CD8-positive, alpha-beta memory T cell (primary cell): ENCODE measurements around the gene GRID1. TPM values are rescaled to one million over a fixed set of nuclear protein-coding genes. Genes with fewer than 3 reads are reported as not detected.
A peak's percentile ranks its signal among the peaks of the same experiment; 100 is the strongest.

Experiments
- CTCF ChIA-PET: fragments of 350-600 bp; sonication (Branson Sonifier 250); formaldehyde crosslinking; loops from one replicate; lab custom pipeline; 2021; ENCODE audit warnings: antibody characterized with exemption; lab: Charles Lee
- POLR2A ChIA-PET: fragments of 350-600 bp; sonication (Branson Sonifier 250); formaldehyde crosslinking; loops from one replicate; lab custom pipeline; 2021; ENCODE audit warnings: antibody characterized with exemption; lab: Charles Lee
- DNase-seq, 5 donors: peaks; one replicate each; pipeline versions ENCODE4 v3.0.0 to v3.0.0-alpha.2; 2020 to 2022; ENCODE audit warnings: mixed read lengths in 1 of 5
- H3K27ac ChIP-seq: one replicate; pipeline ENCODE4 v1.7.0; 2013; ENCODE audit warnings: low read depth, mild to moderate bottlenecking, low read length, moderate library complexity
- H3K27me3 ChIP-seq: 2 replicates; pipeline ENCODE4 v1.7.0; 2013; ENCODE audit warnings: low read length, mild to moderate bottlenecking; ENCODE audit not compliant: insufficient read depth, poor library complexity, severe bottlenecking
- H3K36me3 ChIP-seq: 2 replicates; pipeline ENCODE4 v1.7.0; 2013; ENCODE audit warnings: mild to moderate bottlenecking, low read length, moderate library complexity; ENCODE audit not compliant: insufficient read depth
- H3K4me1 ChIP-seq: 2 replicates; pipeline ENCODE4 v1.7.0; 2013; ENCODE audit warnings: mild to moderate bottlenecking, low read length, moderate library complexity; ENCODE audit not compliant: insufficient read depth
- H3K4me3 ChIP-seq: 2 replicates; pipeline ENCODE4 v1.7.0; 2013; ENCODE audit warnings: mild to moderate bottlenecking, low read length
- H3K9me3 ChIP-seq: 2 replicates; pipeline ENCODE4 v1.7.0; 2013; ENCODE audit warnings: mild to moderate bottlenecking, low read length
- H3K27ac Mint-ChIP-seq, 8 donors: one replicate each; pipeline ENCODE4 v1.8.0; 2020 to 2021; ENCODE audit warnings: mixed read lengths in 8 of 8, mild to moderate bottlenecking in 6 of 8, inconsistent platforms in 3 of 8, moderate library complexity in 3 of 8
- H3K27me3 Mint-ChIP-seq, 2 donors: one replicate each; pipeline ENCODE4 v1.8.0; 2020 to 2021; ENCODE audit warnings: mixed read lengths in 2 of 2, mild to moderate bottlenecking in 1 of 2, moderate library complexity in 1 of 2
- H3K36me3 Mint-ChIP-seq, 3 donors: one replicate each; pipeline ENCODE4 v1.8.0; 2020 to 2021; ENCODE audit warnings: mixed read lengths in 3 of 3, inconsistent platforms in 1 of 3, mild to moderate bottlenecking in 1 of 3
- H3K4me1 Mint-ChIP-seq, 3 donors: one replicate each; pipeline ENCODE4 v1.8.0; 2020 to 2021; ENCODE audit warnings: mixed read lengths in 3 of 3, inconsistent platforms in 1 of 3, mild to moderate bottlenecking in 1 of 3
- H3K4me3 Mint-ChIP-seq, 7 donors: one replicate each; pipeline ENCODE4 v1.8.0; 2020 to 2021; ENCODE audit warnings: mixed read lengths in 7 of 7, mild to moderate bottlenecking in 6 of 7, moderate library complexity in 4 of 7, inconsistent platforms in 2 of 7
- H3K9me3 Mint-ChIP-seq, 5 donors: one replicate each; pipeline ENCODE4 v1.8.0; 2020 to 2022; ENCODE audit warnings: mixed read lengths in 5 of 5, mild to moderate bottlenecking in 3 of 5, moderate library complexity in 2 of 5, inconsistent platforms in 1 of 5
- polyA plus RNA-seq: library from polyadenylated mRNA; unstranded; fragments of 300-500 nt; fragmentation: Illumina TruSeq; gene quantifications from one replicate; pipeline ENCODE4 v1.2.3, GENCODE V29; 2021
- total RNA-seq, 2 experiments: library from RNA; stranded (reverse); gene quantifications; one replicate each; pipeline ENCODE4 v1.2.3, GENCODE V29; 2021

Gene GRID1
- total and polyA plus RNA-seq, 3 experiments from 2014 or later, result not detected

- CTCF ChIA-PET, result no interaction called here
- no peak overlapping the region for H3K27ac Mint-ChIP-seq
Measured at GRCh38 chr10:85604884-85605283, 761.7 kb downstream of the GRID1 start.

GRCh38 chr10:85604136-85604725, 762.4 kb downstream of the GRID1 start:
- H3K4me1 Mint-ChIP-seq, result peaks cover 13 to 20% (median 16%) of the 10 kb centered on the region in 3 donors
- peaks cover 0 to 6% (median 0%) of the 10 kb centered on the region in 5 donors for H3K9me3 Mint-ChIP-seq
- POLR2A ChIA-PET, result no interaction called here
- no peak overlapping the region for H3K27ac Mint-ChIP-seq
- H3K36me3 ChIP-seq, result no peaks in the 10 kb centered on the region
- peaks cover 12% of the 10 kb centered on the region for H3K4me1 ChIP-seq
- no peak overlapping the region for H3K4me3 ChIP-seq
- no peak for DNase-seq
- no peaks in the 10 kb centered on the region for H3K9me3 ChIP-seq
- no peak overlapping the region for H3K27ac ChIP-seq
- no peak overlapping the region for H3K4me3 Mint-ChIP-seq
- no peaks in the 10 kb centered on the region for H3K27me3 ChIP-seq
- CTCF ChIA-PET, result no interaction called here
- H3K36me3 Mint-ChIP-seq, result peaks cover 0 to 1% (median 0%) of the 10 kb centered on the region in 3 donors
- peaks cover 0 to 2% of the 10 kb centered on the region in 2 donors for H3K27me3 Mint-ChIP-seq

More at GRCh38 chr10:85604884-85605283, 761.7 kb downstream of the GRID1 start:
- Histone ChIP-seq H3K27me3 (no peaks in the 10 kb centered on the region), H3K27ac (no peak overlapping the region), H3K4me3 (no peak overlapping the region), H3K36me3 (no peaks in the 10 kb centered on the region), H3K9me3 (no peaks in the 10 kb centered on the region), H3K4me1 (peaks cover 12% of the 10 kb centered on the region)
- peaks cover 16 to 23% (median 16%) of the 10 kb centered on the region in 3 donors for H3K4me1 Mint-ChIP-seq
- no peaks in the 10 kb centered on the region for H3K27me3 Mint-ChIP-seq
- POLR2A ChIA-PET, result no interaction called here
- H3K9me3 Mint-ChIP-seq, result peaks cover 0 to 6% (median 0%) of the 10 kb centered on the region in 5 donors
- H3K36me3 Mint-ChIP-seq, result no peaks in the 10 kb centered on the region
- no peak for DNase-seq
- no peak overlapping the region for H3K4me3 Mint-ChIP-seq

GRCh38 chr10:85603151-85603940, 763.2 kb downstream of the GRID1 start:
- ChIA-PET POLR2A (no interaction called here), CTCF (no interaction called here)
- Histone ChIP-seq H3K27ac (no peak overlapping the region), H3K4me3 (no peak overlapping the region), H3K4me1 (peaks cover 12% of the 10 kb centered on the region), H3K27me3 (no peaks in the 10 kb centered on the region), H3K9me3 (no peaks in the 10 kb centered on the region), H3K36me3 (no peaks in the 10 kb centered on the region)
- peaks cover 13 to 20% (median 16%) of the 10 kb centered on the region in 3 donors for H3K4me1 Mint-ChIP-seq
- peak in 1 of 5 donors; percentile 4 for DNase-seq
- peak overlapping the region in 3 of 8 donors; percentile 2 to 72 (median 37) for H3K27ac Mint-ChIP-seq
- peak overlapping the region in 3 of 7 donors; percentile 11 to 45 (median 15) for H3K4me3 Mint-ChIP-seq
- peaks cover 0 to 1% (median 0%) of the 10 kb centered on the region in 3 donors for H3K36me3 Mint-ChIP-seq
- H3K27me3 Mint-ChIP-seq, result peaks cover 0 to 2% of the 10 kb centered on the region in 2 donors
- H3K9me3 Mint-ChIP-seq, result peaks cover 0 to 4% (median 0%) of the 10 kb centered on the region in 5 donors

GRCh38 chr10:85602713-85603112, 763.9 kb downstream of the GRID1 start:
- H3K36me3 Mint-ChIP-seq, result peaks cover 0 to 1% (median 0%) of the 10 kb centered on the region in 3 donors
- ChIA-PET CTCF (no interaction called here), POLR2A (no interaction called here)
- H3K27ac ChIP-seq, result no peak overlapping the region
- H3K4me3 ChIP-seq, result no peak overlapping the region
- no peaks in the 10 kb centered on the region for H3K36me3 ChIP-seq
- peak overlapping the region in 2 of 8 donors; percentile 72 to 83 for H3K27ac Mint-ChIP-seq
- H3K4me1 Mint-ChIP-seq, result peaks cover 13 to 20% (median 16%) of the 10 kb centered on the region in 3 donors
- no peaks in the 10 kb centered on the region for H3K9me3 ChIP-seq
- H3K4me1 ChIP-seq, result peaks cover 12% of the 10 kb centered on the region
- no peak for DNase-seq
- no peaks in the 10 kb centered on the region for H3K27me3 ChIP-seq
- no peak overlapping the region for H3K4me3 Mint-ChIP-seq
- H3K9me3 Mint-ChIP-seq, result peaks cover 0 to 3% (median 0%) of the 10 kb centered on the region in 5 donors
- peaks cover 0 to 2% of the 10 kb centered on the region in 2 donors for H3K27me3 Mint-ChIP-seq

GRCh38 chr10:85602306-85602705, 764.3 kb downstream of the GRID1 start:
- peaks cover 12% of the 10 kb centered on the region for H3K4me1 ChIP-seq
- Mint-ChIP-seq H3K4me3 (no peak overlapping the region), H3K4me1 (peaks cover 13 to 20% (median 16%) of the 10 kb centered on the region in 3 donors), H3K27ac (peak overlapping the region in 1 of 8 donors; percentile 83), H3K36me3 (peaks cover 0 to 1% (median 0%) of the 10 kb centered on the region in 3 donors), H3K27me3 (peaks cover 0 to 2% of the 10 kb centered on the region in 2 donors), H3K9me3 (peaks cover 0 to under 1% (median 0%) of the 10 kb centered on the region in 5 donors)
- no peak overlapping the region for H3K27ac ChIP-seq
- H3K9me3 ChIP-seq, result no peaks in the 10 kb centered on the region
- H3K27me3 ChIP-seq, result no peaks in the 10 kb centered on the region
- H3K36me3 ChIP-seq, result no peaks in the 10 kb centered on the region
- H3K4me3 ChIP-seq, result no peak overlapping the region
- no peak for DNase-seq
- ChIA-PET CTCF (no interaction called here), POLR2A (no interaction called here)

GRCh38 chr10:85601526-85601925, 765.1 kb downstream of the GRID1 start:
- Mint-ChIP-seq H3K4me1 (peaks cover 13 to 20% (median 16%) of the 10 kb centered on the region in 3 donors), H3K36me3 (peaks cover 0 to 1% (median 0%) of the 10 kb centered on the region in 3 donors), H3K9me3 (no peaks in the 10 kb centered on the region), H3K4me3 (no peak overlapping the region), H3K27ac (no peak overlapping the region), H3K27me3 (peaks cover 0 to 5% of the 10 kb centered on the region in 2 donors)
- Histone ChIP-seq H3K4me3 (no peak overlapping the region), H3K9me3 (no peaks in the 10 kb centered on the region), H3K36me3 (no peaks in the 10 kb centered on the region), H3K27me3 (no peaks in the 10 kb centered on the region), H3K27ac (no peak overlapping the region), H3K4me1 (peaks cover 12% of the 10 kb centered on the region)
- POLR2A ChIA-PET, result no interaction called here
- DNase-seq, result no peak
- CTCF ChIA-PET, result no interaction called here

- Histone ChIP-seq H3K4me1 (peaks cover 12% of the 10 kb centered on the region), H3K4me3 (no peak overlapping the region), H3K27ac (no peak overlapping the region), H3K9me3 (no peaks in the 10 kb centered on the region), H3K36me3 (no peaks in the 10 kb centered on the region), H3K27me3 (no peaks in the 10 kb centered on the region)
- peaks cover 13 to 20% (median 16%) of the 10 kb centered on the region in 3 donors for H3K4me1 Mint-ChIP-seq
- no peak overlapping the region for H3K27ac Mint-ChIP-seq
- peaks cover 0 to 1% (median 0%) of the 10 kb centered on the region in 3 donors for H3K36me3 Mint-ChIP-seq
- peaks cover 0 to 5% of the 10 kb centered on the region in 2 donors for H3K27me3 Mint-ChIP-seq
- no peaks in the 10 kb centered on the region for H3K9me3 Mint-ChIP-seq
- ChIA-PET CTCF (no interaction called here), POLR2A (no interaction called here)
- DNase-seq, result no peak
- H3K4me3 Mint-ChIP-seq, result no peak overlapping the region
Measured at GRCh38 chr10:85600744-85601081, 765.9 kb downstream of the GRID1 start.
